MM.1S (cell line): ENCODE results near the gene CTAGE9.
A peak's percentile ranks its signal among the peaks of the same experiment; 100 is the strongest.

Source experiments
- DNase-seq: peaks from one replicate; pipeline ENCODE4 v3.0.0-alpha.2; 2015
- H2AFZ ChIP-seq: fragments of 300-600 bp; sonication (generic); 2 replicates; pipeline ENCODE4 v1.6.0; 2016; ENCODE audit warnings: antibody characterized with exemption, low read length
- H3F3A ChIP-seq: fragments of 300-600 bp; sonication (generic); 2 replicates; pipeline ENCODE4 v1.6.1; 2016; ENCODE audit warnings: mild to moderate bottlenecking, antibody characterized with exemption, low read length, moderate library complexity, mixed read lengths; ENCODE audit not compliant: insufficient read depth
- H3K27ac ChIP-seq: fragments of 300-600 bp; sonication (generic); 2 replicates; pipeline ENCODE4 v1.5.1; 2016; ENCODE audit warnings: mild to moderate bottlenecking, low read length
- H3K27me3 ChIP-seq: fragments of 300-600 bp; sonication (generic); replicated peaks from 2 replicates; pipeline ENCODE4 v1.6.0; 2016; ENCODE audit warnings: low read length; ENCODE audit not compliant: insufficient read depth
- H3K36me3 ChIP-seq: fragments of 300-600 bp; sonication (generic); replicated peaks from 2 replicates; pipeline ENCODE4 v1.6.1; 2016; ENCODE audit warnings: mild to moderate bottlenecking, low read length, mixed read lengths; ENCODE audit not compliant: insufficient read depth
- H3K4me1 ChIP-seq: fragments of 300-600 bp; sonication (generic); 2 replicates; pipeline ENCODE4 v1.6.1; 2016; ENCODE audit warnings: low read length, mixed read lengths
- H3K4me2 ChIP-seq: fragments of 300-600 bp; sonication (generic); 2 replicates; pipeline ENCODE4 v1.6.0; 2016; ENCODE audit warnings: low read depth, low read length
- H3K4me3 ChIP-seq: fragments of 300-600 bp; sonication (generic); 2 replicates; pipeline ENCODE4 v1.5.1; 2016; ENCODE audit warnings: low read length, mixed read lengths
- H3K79me2 ChIP-seq: fragments of 300-600 bp; sonication (generic); 2 replicates; pipeline ENCODE4 v1.6.1; 2016; ENCODE audit warnings: mixed run types, low read length, mixed read lengths
- H3K9ac ChIP-seq: fragments of 300-600 bp; sonication (generic); 2 replicates; pipeline ENCODE4 v1.6.1; 2016; ENCODE audit warnings: low read length, mixed read lengths
- H3K9me2 ChIP-seq: fragments of 300-600 bp; sonication (generic); replicated peaks from 2 replicates; pipeline ENCODE4 v1.6.1; 2016; ENCODE audit warnings: mild to moderate bottlenecking, low read length, mixed read lengths; ENCODE audit not compliant: insufficient read depth
- H3K9me3 ChIP-seq: fragments of 300-600 bp; sonication (generic); replicated peaks from 2 replicates; pipeline ENCODE4 v1.6.1; 2016; ENCODE audit warnings: mild to moderate bottlenecking, low read length, mixed read lengths; ENCODE audit not compliant: insufficient read depth
- H4K20me1 ChIP-seq: fragments of 300-600 bp; sonication (generic); 2 replicates; pipeline ENCODE4 v1.6.1; 2016; ENCODE audit warnings: mild to moderate bottlenecking, low read length, moderate library complexity, mixed read lengths; ENCODE audit not compliant: insufficient read depth
- CTCF ChIP-seq: fragments of 300-600 bp; sonication (generic); IDR thresholded peaks from 2 replicates; pipeline ENCODE4 v1.5.1; 2016; ENCODE audit warnings: antibody characterized with exemption, low read length, mixed read lengths
- EZH2 ChIP-seq: fragments of 300-600 bp; sonication (generic); optimal IDR thresholded peaks from 2 replicates; pipeline ENCODE3; 2017; ENCODE audit warnings: low read depth, mild to moderate bottlenecking, antibody characterized with exemption, low read length, mixed read lengths
- EZH2phosphoT487 ChIP-seq: fragments of 300-600 bp; sonication (generic); IDR thresholded peaks from 2 replicates; pipeline ENCODE4 v1.6.1; 2018; ENCODE audit warnings: antibody characterized with exemption, low read length

CTAGE9 gene

GRCh38 chr6:131696956-131697355 lies 13.9 kb downstream of the CTAGE9 start:
- no peak for DNase-seq

DNA sequence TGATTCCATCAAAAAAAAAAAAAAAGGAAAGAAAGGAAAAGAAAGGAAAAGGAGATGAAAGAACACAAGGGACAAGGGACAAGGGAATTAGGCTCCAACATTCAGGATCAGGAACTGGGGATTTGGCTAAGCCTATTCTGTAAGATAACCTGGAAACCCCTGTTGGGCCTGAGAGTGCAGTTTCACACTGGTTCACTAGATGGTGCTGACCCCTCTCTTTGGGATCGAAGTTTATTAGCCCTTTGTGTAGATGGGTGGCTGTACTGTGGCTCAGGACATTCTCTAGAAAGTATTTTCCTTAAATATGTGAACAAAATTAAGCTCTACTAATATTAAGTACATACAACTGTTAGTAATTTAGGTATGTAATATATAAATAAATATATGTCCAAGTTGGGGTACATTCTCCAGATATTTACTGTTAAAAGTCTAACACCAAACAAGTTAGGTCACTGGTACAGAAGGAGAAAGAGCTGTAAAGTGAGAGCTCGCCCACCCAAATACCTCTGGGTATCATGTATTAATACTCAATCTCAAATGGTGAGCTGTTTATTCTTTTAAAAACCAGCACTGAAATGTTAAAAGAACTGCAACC lies 15.9 kb downstream of the CTAGE9 start:
- Histone ChIP-seq H3K9ac (no peak overlapping the region), H3K4me2 (no peak overlapping the region), H3K4me1 (no peaks in the 10 kb centered on the region), H3K9me2 (no peaks in the 10 kb centered on the region), H3K36me3 (no peaks in the 10 kb centered on the region), H3K79me2 (no peaks in the 10 kb centered on the region), H3K4me3 (no peak overlapping the region), H2AFZ (no peak overlapping the region), H3K27ac (no peak overlapping the region), H3F3A (no peaks in the 10 kb centered on the region), H3K9me3 (no peaks in the 10 kb centered on the region), H3K27me3 (peaks cover 20% of the 10 kb centered on the region), H4K20me1 (no peaks in the 10 kb centered on the region; the same call in 1 of the 2 replicates)
- DNase-seq: peak; percentile 58
- TF ChIP-seq CTCF: peak; percentile 70
- TF ChIP-seq EZH2phosphoT487: no peak

More at GRCh38 chr6:131696956-131697355, 13.9 kb downstream of the CTAGE9 start:
- Histone ChIP-seq H3K9me3 (no peaks in the 10 kb centered on the region), H3K9me2 (no peaks in the 10 kb centered on the region), H3K4me3 (no peak overlapping the region), H3K36me3 (no peaks in the 10 kb centered on the region), H4K20me1 (no peaks in the 10 kb centered on the region), H3K4me1 (no peaks in the 10 kb centered on the region), H3K79me2 (no peaks in the 10 kb centered on the region), H3K9ac (no peak overlapping the region), H3K27me3 (0 out of 2 replicates have a peak, but pooled peaks cover 3% of the 10 kb centered on the region), H3K27ac (no peak overlapping the region), H2AFZ (no peak overlapping the region), H3K4me2 (no peak overlapping the region), H3F3A (no peaks in the 10 kb centered on the region)
- no peak for TF ChIP-seq EZH2phosphoT487
- TF ChIP-seq CTCF: no peak
- TF ChIP-seq EZH2: no peak

DNA sequence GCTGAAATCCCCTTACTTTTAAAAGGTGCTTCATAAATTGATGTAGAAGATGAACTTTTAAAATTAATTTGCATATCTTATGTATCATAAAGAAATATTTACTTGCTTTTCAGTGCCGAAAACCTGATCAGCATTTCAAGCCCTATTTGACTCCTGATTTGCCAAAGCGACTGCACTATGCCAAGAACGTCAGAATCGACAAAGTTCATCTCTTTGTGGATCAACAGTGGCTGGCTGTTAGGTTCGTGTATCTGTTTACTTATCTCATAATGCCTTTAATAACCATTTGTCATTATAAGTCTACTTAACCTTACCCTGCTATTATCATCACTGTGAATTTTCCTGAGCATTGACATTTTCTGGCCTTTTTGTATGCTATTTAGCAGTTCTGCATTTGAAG lies 17.4 kb downstream of the CTAGE9 start:
- Histone ChIP-seq H3F3A (peaks cover 11% of the 10 kb centered on the region), H4K20me1 (no peaks in the 10 kb centered on the region; the same call in 1 of the 2 replicates), H3K27me3 (peaks cover 28% of the 10 kb centered on the region), H3K4me2 (no peak overlapping the region), H3K4me3 (no peak overlapping the region), H3K36me3 (no peaks in the 10 kb centered on the region), H3K27ac (no peak overlapping the region), H3K79me2 (no peaks in the 10 kb centered on the region), H2AFZ (no peak overlapping the region), H3K9me2 (no peaks in the 10 kb centered on the region), H3K9ac (no peak overlapping the region), H3K4me1 (peaks cover 6% of the 10 kb centered on the region), H3K9me3 (no peaks in the 10 kb centered on the region)
- TF ChIP-seq EZH2phosphoT487: no peak
- no peak for TF ChIP-seq EZH2
- TF ChIP-seq CTCF: no peak
- DNase-seq: no peak
